Mucosa of descending colon (tissue), 3 donors: ENCODE data around the gene CNRIP1. TPM values are rescaled to one million over a fixed set of nuclear protein-coding genes. Genes with fewer than 3 reads are reported as not detected.

Experiments
- ATAC-seq: fragments of 200-7000 bp; cut with Tn5 transposase; one replicate; pipeline ENCODE4 v1.9.1; 2020; ENCODE audit warnings: mild to moderate bottlenecking, moderate library complexity
- DNase-seq, 3 donors: peaks; one replicate each; pipeline ENCODE4 v3.0.0-alpha.2; 2020
- H3K36me3 ChIP-seq: fragments of 200-600 bp; one replicate; pipeline ENCODE4 v1.8.0; 2021; ENCODE audit warnings: low read depth, mild to moderate bottlenecking
- H3K4me1 ChIP-seq: fragments of 200-600 bp; one replicate; pipeline ENCODE4 v1.8.0; 2021; ENCODE audit warnings: low read depth, mild to moderate bottlenecking
- H3K4me3 ChIP-seq: fragments of 200-600 bp; one replicate; pipeline ENCODE4 v1.8.0; 2021; ENCODE audit warnings: mild to moderate bottlenecking
- H3K9me3 ChIP-seq: fragments of 200-600 bp; one replicate; pipeline ENCODE4 v1.8.0; 2021; ENCODE audit warnings: mild to moderate bottlenecking
- intact Hi-C, 2 donors: fragments of 100-400 bp; cut with DNase I in 1 of 2; cut with micrococcal nuclease in 1 of 2; formaldehyde crosslinking; loops; one replicate each; pipeline versions ENCODE4 v1.11.0 to v1.11.1; 2022; cut with DNase I, micrococcal nuclease
- total RNA-seq, 3 donors: library from RNA; stranded (reverse); fragmentation: NEBNext Ultra II Directional in 2 of 3; extraction: Animal tissue kit (Norgen Biotek cat#: 25700) in 2 of 3; gene quantifications; one replicate each; pipeline versions ENCODE4 v1.2.1 to v1.2.4, GENCODE V29; 2021 to 2023
- TF ChIP-seq, protein P1 (sequence below): fragments of 200-600 bp; IDR thresholded peaks from one replicate; pipeline ENCODE4 v1.8.0; 2022; ENCODE audit warnings: antibody characterized with exemption, mild to moderate bottlenecking
- donor health status: DM: no; HTN: no; CAD: no; lungs with moderate emphysema.
- donor health status: DM: no; HTN: no; CAD: no.
- donor health status: DM: no; HTN: yes; CAD: no.

CNRIP1 gene
- total RNA-seq, 3 donors from 2014 or later, result 4.1 to 20.0 (median 6.2) TPM

DNA sequence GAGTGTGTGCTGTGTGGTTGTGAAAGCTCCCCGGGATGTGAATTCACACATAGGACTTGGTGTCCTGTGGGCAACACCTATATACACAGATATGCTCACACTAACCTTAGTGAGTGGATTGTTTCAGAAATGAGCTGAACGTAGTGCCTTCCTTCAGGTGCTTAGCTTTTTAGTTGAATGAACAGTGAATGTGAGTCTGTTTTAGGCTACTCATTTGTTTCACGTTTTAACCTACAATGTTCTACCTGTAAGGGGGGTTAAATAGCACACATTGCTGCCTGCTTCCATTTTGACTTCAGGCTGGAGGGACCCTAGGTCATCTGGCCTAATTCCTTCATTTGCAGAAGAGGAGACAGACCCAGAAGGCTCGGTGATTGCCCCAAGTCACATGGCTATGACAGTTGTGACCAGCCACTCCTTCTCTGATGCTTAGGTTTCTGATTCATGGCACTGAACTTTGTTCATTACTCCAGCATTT, 46.4 kb upstream of the CNRIP1 start:
- H3K9me3 ChIP-seq, result no peaks in the 10 kb centered on the region
- no peaks in the 10 kb centered on the region for H3K4me1 ChIP-seq
- TF ChIP-seq, protein P1, sequence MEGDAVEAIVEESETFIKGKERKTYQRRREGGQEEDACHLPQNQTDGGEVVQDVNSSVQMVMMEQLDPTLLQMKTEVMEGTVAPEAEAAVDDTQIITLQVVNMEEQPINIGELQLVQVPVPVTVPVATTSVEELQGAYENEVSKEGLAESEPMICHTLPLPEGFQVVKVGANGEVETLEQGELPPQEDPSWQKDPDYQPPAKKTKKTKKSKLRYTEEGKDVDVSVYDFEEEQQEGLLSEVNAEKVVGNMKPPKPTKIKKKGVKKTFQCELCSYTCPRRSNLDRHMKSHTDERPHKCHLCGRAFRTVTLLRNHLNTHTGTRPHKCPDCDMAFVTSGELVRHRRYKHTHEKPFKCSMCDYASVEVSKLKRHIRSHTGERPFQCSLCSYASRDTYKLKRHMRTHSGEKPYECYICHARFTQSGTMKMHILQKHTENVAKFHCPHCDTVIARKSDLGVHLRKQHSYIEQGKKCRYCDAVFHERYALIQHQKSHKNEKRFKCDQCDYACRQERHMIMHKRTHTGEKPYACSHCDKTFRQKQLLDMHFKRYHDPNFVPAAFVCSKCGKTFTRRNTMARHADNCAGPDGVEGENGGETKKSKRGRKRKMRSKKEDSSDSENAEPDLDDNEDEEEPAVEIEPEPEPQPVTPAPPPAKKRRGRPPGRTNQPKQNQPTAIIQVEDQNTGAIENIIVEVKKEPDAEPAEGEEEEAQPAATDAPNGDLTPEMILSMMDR, result no peak
- DNase-seq, result peak in 1 of 3 donors; percentile 31
- no peak overlapping the region for H3K4me3 ChIP-seq
- H3K36me3 ChIP-seq, result no peaks in the 10 kb centered on the region
- intact Hi-C loops, result loop anchor here in 1 of 2 donors (5.0 kb wide), 1 partner anchor 224 kb away; no protein-coding TSS in a partner anchor
- ATAC-seq, result peak; percentile 36

DNA sequence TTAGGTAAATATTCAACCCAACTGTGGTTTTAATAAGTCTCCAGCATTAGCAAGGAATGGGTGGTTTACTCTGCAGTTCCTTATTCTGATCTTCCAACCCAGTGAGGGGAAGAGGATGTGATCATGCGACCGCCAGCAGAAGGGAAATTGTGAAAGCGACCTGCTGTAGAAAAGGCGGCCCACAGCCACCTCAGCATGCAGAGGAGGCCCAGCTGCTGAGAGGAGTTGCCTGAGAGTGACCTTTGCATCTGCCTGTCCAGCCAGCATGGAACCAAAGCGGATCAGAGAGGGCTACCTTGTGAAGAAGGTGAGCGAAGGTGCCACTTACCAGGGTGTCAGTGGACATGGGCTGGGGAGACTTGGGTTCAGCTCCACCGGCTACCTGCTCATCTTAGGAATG, 45.3 kb upstream of the CNRIP1 start, which contains the start of gene PLEK:
TSS of gene PLEK (plus strand) at position 196 of the 400 bp plus-strand sequence. CDS start at position 266, 70 bp downstream.
- Histone ChIP-seq H3K4me3 (no peak within 1 kb of the TSS), H3K9me3 (no peaks in the 10 kb centered on the region), H3K36me3 (no peaks in the 10 kb centered on the region), H3K4me1 (no peaks in the 10 kb centered on the region)
- DNase-seq (peak; percentile 59 to 80 (median 62)), ATAC-seq (peak; percentile 74)
- TF ChIP-seq, protein P1, result no peak
- intact Hi-C loops, result loop anchor here in 1 of 2 donors (5.0 kb wide), 1 partner anchor 223 kb away; no protein-coding TSS in a partner anchor

DNA sequence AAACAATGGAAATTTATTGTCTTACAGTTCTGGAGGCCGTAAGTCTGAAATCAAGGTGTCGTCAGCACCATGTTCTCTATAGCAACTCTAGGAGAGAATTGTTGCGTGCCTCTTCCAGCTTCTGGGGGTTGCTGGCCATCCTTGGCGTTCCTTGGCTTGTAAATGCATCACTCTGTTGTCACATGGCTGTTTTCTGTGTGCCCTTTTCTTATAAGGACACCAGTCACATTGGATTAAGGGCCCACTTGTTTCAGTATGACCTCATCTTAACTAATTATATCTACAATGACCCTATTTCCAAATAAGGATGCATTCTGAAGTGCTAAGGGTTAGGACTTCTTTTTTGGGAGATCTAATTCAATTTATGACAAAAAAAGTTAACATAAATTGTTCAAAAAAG, 44.0 kb upstream of the CNRIP1 start:
- ATAC-seq (no peak), DNase-seq (no peak)
- TF ChIP-seq, protein P1, result no peak
- no peaks in the 10 kb centered on the region for H3K4me1 ChIP-seq
- H3K9me3 ChIP-seq, result no peaks in the 10 kb centered on the region
- H3K4me3 ChIP-seq, result no peak overlapping the region
- intact Hi-C loops, result loop anchor here in 1 of 2 donors (5.0 kb wide), 1 partner anchor 79 kb away; no protein-coding TSS in a partner anchor
- no peaks in the 10 kb centered on the region for H3K36me3 ChIP-seq

DNA sequence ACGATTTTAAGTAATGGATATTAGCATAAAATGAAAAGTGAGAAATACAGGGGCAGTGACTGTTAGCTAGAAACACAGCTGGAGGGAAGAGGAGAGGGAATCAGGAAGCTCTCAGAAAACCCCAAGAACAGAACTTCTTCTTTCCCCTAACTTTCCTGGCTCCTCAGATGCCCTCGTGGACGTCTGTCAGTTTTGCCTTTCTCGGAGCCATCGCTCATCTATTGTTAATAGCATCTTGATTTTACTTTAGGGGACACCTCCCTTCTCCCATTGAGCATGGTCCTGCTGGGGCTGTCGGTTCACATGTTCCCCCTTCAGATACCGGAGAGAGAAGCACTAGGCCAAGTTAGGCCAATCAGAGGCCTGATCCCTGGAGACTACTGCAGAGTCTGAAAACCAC, 43.0 kb upstream of the CNRIP1 start:
- Histone ChIP-seq H3K4me1 (no peaks in the 10 kb centered on the region), H3K9me3 (no peaks in the 10 kb centered on the region), H3K4me3 (no peak overlapping the region), H3K36me3 (no peaks in the 10 kb centered on the region)
- intact Hi-C loops, result loop anchor here in 1 of 2 donors (5.0 kb wide), 1 partner anchor 80 kb away; no protein-coding TSS in a partner anchor
- ATAC-seq (no peak), DNase-seq (no peak)
- TF ChIP-seq, protein P1, result no peak

DNA sequence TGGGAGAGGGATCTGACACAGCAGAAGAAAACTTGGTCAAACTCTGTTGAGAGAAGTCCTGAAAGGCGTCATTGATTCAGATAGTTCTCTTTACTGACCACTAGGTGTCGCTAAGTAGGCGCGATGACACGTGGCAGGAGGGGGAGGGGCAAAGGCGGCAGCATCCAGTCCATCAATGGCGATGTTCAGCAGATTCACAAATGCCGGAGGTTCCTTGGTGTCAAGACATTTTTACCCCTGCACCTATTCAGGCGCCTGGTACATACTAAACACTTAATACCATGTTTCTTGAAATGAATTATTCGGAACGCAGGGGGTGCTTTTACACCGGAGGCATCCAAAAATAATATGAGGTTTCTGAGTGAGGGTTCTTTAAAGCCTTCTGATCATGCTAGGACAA, 42.3 kb upstream of the CNRIP1 start:
- intact Hi-C loops, result loop anchor here in 1 of 2 donors (5.0 kb wide), 1 partner anchor 80 kb away; no protein-coding TSS in a partner anchor
- no peak overlapping the region for H3K4me3 ChIP-seq
- ATAC-seq, result peak; percentile 94
- H3K36me3 ChIP-seq, result no peaks in the 10 kb centered on the region
- TF ChIP-seq, protein P1, result peak; percentile 62
- peak; percentile 71 to 86 (median 86) for DNase-seq
- no peaks in the 10 kb centered on the region for H3K4me1 ChIP-seq
- no peaks in the 10 kb centered on the region for H3K9me3 ChIP-seq
